Measurements from ENCODE around the gene DPY19L1.

DNA sequence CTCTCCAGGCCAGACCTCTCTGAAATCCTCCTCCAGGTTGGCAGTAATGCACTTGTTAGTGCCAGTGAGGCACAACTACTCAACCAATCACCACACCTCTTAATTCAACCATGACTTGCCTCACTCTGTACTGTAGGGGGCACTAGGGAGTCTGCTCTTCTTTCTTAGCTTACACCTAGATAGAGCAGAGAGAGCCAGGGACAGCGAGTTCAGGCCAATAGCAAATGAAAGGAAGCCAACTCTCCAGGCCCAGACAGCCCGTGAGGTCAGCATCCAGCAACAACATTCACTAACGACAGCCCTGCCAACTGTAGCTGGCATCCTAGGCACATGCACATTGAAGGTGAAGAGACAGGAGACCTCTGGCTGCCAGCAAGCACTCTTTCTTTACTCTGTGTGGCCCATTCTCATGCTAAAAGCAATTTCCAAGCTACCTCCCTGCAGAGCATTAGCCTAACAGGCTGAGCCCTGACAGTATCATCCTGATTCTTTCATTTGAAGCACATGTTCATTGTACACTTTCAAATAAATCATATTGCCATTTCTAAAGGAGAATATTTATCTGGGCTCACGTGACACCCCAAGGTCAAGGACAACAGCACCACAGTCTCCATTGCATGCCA, 136.3 kb downstream of the DPY19L1 start:
- TF ChIP-seq POLR2A (IDR thresholded peaks at IDR 0.05; ENCODE audit: low read length), result no peak
- no peak for TF ChIP-seq GATA1 (IDR thresholded peaks at IDR 0.05; ENCODE audit: low read depth, low read length)
